Measurements from ENCODE around the gene LRP1.
A peak's percentile ranks its signal among the peaks of the same experiment; 100 is the strongest.

LRP1 gene

GRCh38 chr12:57209916-57210315 is 81.6 kb downstream of the LRP1 start:
- DNase-seq (ENCODE audit: low read depth in 2 of 2, low spot score in 1 of 2), result no peak

- no peak for DNase-seq (ENCODE audit: low read depth in 2 of 2, low spot score in 1 of 2)
Measured at GRCh38 chr12:57210461-57210860, 82.2 kb downstream of the LRP1 start.

- DNase-seq (ENCODE audit: low read depth in 2 of 2, low spot score in 1 of 2), result no peak
Measured at GRCh38 chr12:57210926-57211692, 82.8 kb downstream of the LRP1 start.

GRCh38 chr12:57211791-57212700 is 83.8 kb downstream of the LRP1 start:
- DNase-seq (ENCODE audit: low read depth in 2 of 2, low spot score in 1 of 2), result no peak

GRCh38 chr12:57212701-57213057 is 84.4 kb downstream of the LRP1 start:
- no peak for DNase-seq (ENCODE audit: low read depth in 2 of 2, low spot score in 1 of 2)

GRCh38 chr12:57213058-57213715 is 84.9 kb downstream of the LRP1 start:
- peak; percentile 69 to 71 for DNase-seq (ENCODE audit: low read depth in 2 of 2, low spot score in 1 of 2)

- DNase-seq (ENCODE audit: low read depth in 2 of 2, low spot score in 1 of 2), result no peak
Measured at GRCh38 chr12:57213763-57214397, 85.6 kb downstream of the LRP1 start.

GRCh38 chr12:57214398-57214781 is 86.1 kb downstream of the LRP1 start:
- peak in 1 of 2 donors; percentile 47 for DNase-seq (ENCODE audit: low read depth in 2 of 2, low spot score in 1 of 2)

GRCh38 chr12:57215065-57215464 is 86.8 kb downstream of the LRP1 start:
- DNase-seq (ENCODE audit: low read depth in 2 of 2, low spot score in 1 of 2), result no peak

- DNase-seq (ENCODE audit: low read depth in 2 of 2, low spot score in 1 of 2), result no peak
Measured at GRCh38 chr12:57215668-57216013, 87.4 kb downstream of the LRP1 start.

GRCh38 chr12:57216014-57216911 is 88.0 kb downstream of the LRP1 start, which contains the start of gene NXPH4:
TSS of gene NXPH4 (plus strand) at chr12:57216794. CDS start at chr12:57216970, 176 bp downstream.
- peak in 1 of 2 donors; percentile 30 for DNase-seq (ENCODE audit: low read depth in 2 of 2, low spot score in 1 of 2)

GRCh38 chr12:57216921-57217879 is 88.9 kb downstream of the LRP1 start:
- DNase-seq (ENCODE audit: low read depth in 2 of 2, low spot score in 1 of 2), result no peak

- no peak for DNase-seq (ENCODE audit: low read depth in 2 of 2, low spot score in 1 of 2)
Measured at GRCh38 chr12:57218030-57218853, 90.0 kb downstream of the LRP1 start.

GRCh38 chr12:57219205-57219992 is 91.1 kb downstream of the LRP1 start:
- no peak for DNase-seq (ENCODE audit: low read depth in 2 of 2, low spot score in 1 of 2)

- DNase-seq (ENCODE audit: low read depth in 2 of 2, low spot score in 1 of 2), result no peak
Measured at GRCh38 chr12:57219993-57220754, 91.9 kb downstream of the LRP1 start.

GRCh38 chr12:57220770-57221168 is 92.5 kb downstream of the LRP1 start:
- DNase-seq (ENCODE audit: low read depth in 2 of 2, low spot score in 1 of 2), result no peak
